GM18502 (cell line): ENCODE results near the gene PCID2.

ENCODE experiments used
- ATAC-seq: cut with Tn5 transposase; IDR thresholded peaks from one replicate; pipeline ENCODE4 v1.9.1; 2021; ENCODE audit warnings: mild to moderate bottlenecking; ENCODE audit not compliant: unreplicated experiment, poor library complexity

Gene PCID2

DNA sequence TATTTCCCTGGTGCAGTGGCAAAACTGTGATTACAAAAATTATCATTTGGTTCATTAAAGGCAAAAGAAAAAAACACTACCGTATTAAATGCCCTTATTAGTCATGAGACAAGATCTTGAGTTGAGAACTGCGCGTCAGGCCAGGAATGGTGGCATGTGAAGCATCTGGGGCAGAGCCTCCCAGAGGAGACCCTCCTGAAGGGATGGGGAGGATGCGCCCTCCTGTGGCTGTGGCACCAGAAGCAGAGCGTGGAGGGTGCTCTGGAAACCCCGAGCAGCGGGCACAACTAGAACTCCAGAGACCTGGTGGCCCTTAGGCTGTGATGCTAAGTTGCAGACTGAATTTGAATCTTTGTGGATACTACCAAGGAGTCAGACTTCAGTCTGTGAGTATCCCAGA, 12.4 kb upstream of the PCID2 start:
- no peak for ATAC-seq

DNA sequence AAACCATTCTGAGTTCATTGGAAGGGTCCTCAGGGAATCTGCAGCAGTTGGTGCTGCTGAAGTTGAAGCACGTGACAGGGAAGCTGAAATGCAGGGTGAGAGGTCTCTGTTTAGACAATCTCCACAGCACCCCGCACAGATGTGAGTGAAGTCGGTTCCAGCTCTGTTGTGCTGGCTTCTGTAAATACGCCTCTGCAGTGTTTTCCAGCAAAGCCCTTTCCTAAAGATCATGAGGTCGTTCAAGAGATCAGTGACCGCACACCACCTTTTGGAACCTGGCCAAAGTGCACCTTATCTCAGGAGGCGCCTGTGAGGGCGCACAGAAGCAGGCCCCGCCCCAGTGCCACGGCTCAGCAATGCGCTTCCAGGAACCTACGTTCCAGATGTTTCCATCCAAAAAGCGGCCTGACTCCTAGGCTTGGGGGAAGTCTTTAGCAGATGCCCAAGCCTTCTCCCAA, 11.7 kb upstream of the PCID2 start:
- ATAC-seq, result no peak

DNA sequence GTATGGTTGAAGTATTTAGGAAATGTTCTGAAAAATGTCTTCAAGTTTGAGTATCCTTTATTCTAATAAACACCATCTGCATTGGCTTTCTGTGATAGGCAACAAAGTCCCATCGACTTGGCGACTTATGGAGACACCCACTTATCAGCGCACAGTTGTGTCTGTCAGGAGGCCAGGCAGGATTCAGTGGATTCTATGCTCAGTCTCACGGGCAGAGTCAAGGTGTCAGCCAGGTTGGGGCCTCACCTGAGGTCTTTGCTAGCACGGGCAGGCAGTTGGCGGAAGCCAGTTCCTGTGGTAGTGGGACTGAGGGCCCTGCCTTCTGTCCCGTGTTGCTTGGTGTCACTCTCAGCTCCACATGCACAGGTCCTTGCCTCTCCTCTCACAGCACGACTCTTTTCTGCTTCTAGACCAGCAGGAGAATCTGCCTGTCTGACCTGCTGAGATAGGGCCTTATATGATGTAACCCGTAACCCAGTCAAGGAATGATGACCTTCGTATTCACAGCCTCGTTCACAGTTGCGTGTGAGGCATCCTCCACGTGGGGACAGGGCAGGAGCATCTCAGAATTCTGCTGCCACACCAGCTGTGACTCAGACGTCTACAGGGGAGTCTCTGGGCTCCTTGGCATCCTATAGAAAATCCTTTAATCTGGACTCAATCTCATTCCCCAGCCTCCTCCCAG, 10.9 kb upstream of the PCID2 start:
- no peak for ATAC-seq

DNA sequence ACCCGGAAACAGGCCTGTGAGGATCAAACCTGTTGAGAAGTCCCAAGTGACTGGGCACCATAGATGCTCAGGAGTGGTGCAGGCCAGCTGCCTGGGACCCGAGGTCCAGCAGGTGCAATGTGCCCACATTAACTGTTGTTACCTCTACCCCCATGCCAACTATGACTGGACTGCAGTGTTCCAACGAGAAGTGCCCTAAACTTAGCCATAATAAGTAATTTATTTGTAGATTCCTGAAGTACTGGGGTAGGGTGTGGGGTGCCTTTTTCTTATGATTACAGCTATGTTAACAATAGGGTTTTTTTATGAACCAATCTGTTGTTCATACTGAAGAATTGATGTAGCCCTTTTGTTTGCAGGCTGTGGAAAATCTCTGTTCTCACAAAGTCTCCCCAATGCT, 10.1 kb upstream of the PCID2 start:
- ATAC-seq, result no peak

DNA sequence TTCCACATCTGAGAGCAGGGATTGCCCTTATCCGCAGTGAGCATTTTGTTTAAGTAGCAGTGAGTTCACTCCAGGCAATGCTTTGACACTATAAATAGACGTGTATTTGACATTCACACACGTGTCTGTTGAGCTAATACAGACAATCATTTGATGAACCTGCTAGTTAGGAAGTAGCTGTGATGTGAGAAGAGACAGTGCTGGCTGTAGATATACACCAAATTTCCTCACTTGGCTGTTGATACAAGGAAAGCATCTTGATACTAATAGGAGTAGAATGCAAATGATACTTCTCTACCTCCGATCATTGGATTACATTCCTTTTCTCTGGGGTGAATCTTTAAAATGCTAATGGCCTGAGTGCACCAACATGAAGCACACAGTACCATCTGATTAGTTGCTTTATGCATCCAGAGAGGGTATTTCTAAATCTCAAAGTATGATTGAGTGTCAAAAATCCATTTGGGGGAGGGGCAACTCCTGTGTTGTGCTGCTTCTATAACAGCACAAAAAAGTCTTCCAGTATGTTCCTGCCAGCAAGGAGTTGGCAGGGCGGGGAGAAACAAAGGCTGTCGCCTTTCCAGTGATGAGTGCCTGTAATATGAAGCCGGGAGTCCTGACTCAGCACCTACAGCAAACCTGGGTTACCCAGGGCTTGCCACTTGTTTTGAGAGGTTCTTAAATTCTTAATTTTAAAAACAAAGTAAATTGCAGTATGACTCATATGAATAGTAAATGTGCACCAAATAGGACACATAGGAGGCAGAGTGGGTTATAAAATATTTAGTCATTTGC, 8.0 kb upstream of the PCID2 start:
- ATAC-seq, result no peak

DNA sequence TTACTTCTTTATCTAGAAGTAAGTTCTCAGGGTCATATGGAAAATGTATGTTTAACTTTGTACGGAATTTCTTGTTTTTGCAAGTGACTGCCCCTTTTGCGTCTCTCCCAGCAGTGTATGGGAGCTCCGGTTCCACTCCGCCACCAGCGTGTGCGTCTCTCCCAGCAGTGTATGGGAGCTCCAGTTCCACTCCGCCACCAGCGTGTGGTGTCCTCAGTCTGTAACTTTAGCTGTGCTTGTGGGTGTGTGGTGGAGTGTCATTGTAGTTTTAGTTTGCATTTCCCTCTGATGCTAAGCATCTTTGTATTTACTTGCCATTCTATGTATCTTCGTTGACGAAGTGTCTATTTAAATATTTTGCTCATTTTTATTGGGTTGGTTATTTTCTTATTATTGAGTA, 3.3 kb upstream of the PCID2 start:
- no peak for ATAC-seq

DNA sequence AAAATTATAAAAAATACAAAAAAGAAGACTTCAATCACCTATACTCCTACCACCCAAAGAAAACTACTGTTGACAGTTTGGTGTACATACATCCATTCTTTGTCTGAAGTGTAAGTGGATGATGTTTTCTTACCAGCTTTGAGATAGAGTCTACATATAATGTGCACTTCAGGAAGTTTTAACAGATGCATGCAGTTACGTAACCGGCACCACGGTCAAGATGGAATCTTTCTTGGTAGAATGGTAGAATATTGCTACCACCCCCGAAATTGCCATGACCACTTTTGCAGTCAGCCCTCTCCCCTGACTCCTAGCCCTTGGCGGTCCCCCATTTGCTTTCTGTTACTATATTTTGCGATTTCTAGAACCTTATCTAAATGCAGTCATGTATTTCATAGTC, 2.4 kb upstream of the PCID2 start:
- ATAC-seq, result no peak

DNA sequence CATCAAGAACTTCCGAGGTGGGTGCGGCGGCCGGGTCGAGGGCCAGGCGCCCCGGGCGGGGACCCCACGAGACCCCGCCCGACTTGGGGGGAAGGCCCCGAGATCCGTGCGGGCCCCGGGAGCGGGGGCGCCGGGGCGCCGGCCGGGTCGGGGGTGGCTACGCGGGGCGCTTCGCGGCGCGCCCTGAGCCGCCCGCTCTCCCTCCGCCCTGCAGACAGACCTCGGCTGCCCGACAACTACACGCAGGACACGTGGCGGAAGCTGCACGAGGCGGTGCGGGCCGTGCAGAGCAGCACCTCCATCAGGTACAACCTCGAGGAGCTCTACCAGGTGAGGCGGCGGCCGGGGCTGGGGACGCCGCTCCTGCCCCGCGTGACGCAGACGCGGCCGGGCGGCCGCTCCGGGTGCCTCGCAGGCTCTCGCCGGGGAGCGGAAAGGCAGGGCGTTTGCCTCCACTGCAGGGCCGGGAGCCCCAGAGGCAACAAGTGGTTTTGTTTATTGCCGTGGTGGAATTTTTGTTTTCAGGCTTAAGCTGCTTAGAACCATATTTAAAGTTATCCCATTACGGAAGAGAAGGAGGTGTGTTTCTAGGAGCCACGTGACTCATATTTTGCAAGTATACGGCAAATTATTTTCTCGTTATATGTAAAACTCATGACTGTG, 1.4 kb upstream of the PCID2 start:
- ATAC-seq, result peak; percentile 50

DNA sequence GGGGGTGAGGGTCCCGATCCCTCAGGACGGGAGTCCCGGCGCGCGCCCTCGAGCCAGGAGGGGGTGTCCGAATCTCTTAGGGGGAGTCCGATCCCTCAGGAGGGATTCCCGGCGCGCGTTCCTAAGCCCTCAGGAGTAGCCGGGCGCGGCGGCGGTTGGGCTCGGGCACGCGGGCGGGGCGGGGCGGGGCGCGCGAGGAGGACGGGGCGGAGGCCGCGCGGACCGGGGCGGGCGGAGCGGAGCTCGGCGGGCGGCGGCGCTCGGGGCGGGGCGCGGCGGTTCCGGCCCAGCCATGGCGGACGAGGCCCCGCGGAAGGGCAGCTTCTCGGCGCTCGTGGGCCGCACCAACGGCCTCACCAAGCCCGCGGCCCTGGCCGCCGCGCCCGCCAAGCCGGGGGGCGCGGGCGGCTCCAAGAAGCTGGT, 878 bp upstream of the PCID2 start, which contains the start of gene CUL4A:
Gene CUL4A, plus strand, starts transcription at position 278 of the 423 bp plus-strand sequence. Its CDS starts 15 bp downstream, at position 293.
- ATAC-seq, result peak; percentile 40

DNA sequence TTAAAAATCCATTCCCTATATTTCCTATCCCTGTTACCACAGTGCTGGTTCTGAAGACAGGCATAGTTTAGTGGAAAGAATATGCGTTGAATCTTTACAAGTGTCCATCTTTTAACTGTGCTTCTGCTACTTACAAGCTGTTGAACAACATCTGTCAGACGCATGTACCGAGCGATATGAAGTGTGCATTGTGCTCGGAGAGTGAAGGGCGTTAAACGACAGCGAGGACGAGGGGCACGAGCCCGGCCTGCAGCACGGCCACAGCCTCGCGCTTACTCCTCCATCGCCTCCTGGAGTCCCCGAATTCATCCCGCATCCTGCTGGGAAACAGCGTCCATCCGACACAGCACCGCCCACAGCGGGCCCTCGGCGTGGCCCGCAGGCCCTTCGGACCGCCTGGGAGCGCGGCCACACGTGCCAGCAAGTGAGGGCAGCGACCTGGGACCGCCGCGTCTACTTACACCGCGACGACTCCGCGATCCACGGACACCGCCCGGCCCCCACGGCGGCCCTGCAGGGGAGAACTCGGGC, 514 bp downstream of the PCID2 start:
- ATAC-seq, result peak; percentile 1

DNA sequence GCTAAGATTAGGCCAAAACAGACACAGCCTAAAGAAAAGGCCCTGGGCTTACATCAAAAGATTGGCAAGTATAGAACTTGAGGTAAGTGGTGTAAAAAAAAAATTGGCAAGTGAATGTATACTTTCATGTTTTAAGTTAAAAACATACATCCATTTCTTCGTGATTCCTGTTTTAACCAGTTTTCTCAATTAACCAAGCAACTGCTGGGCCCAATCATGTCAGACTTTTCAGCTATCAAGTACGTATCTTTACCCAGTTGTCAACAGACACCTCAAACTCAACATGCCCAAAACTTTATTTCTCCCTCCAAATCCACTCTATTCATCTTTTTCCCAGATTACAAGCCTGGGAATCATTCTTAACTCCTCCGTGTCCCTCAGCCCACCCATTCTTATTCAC, 1.0 kb downstream of the PCID2 start:
- ATAC-seq, result no peak

DNA sequence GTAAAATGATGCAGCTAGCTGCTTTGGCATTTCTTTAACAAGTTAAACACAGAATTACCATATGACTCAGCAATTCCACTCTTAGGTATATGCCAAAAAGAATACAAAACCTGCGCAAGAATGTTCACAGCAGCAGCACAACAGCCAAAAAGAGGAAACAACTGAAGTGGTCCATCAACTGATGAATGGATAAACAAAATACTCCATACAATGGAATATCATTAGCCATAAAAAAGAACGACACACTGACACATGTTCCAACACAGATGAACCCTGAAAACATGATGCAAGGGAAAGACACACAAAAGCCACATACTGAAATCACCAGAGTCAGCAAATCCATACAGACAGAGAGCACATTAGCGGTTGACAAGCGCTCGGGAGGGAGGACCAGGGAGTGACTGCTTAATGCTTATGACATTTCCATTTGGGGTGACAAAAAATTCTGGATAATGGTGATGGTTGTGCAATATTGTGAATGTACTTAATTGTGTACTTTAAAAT, 3.0 kb downstream of the PCID2 start:
- no peak for ATAC-seq

DNA sequence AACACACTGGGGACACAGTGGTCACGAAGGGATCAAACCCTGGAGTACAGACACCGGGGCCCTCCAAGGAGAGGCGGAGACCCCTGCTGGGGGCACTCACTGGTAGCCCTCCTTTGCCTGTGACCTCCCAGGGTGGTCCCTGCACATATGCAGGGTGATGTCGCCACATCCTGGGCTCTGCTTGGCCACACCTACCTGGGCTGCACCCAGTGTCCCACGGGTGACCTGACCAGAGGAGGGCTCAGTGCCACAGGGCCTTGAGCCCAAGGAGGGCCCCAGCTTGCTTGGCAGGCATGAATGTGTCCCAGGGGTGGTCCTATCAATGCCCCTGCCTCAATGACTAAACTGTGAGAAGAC, 4.1 kb downstream of the PCID2 start:
- ATAC-seq, result no peak

DNA sequence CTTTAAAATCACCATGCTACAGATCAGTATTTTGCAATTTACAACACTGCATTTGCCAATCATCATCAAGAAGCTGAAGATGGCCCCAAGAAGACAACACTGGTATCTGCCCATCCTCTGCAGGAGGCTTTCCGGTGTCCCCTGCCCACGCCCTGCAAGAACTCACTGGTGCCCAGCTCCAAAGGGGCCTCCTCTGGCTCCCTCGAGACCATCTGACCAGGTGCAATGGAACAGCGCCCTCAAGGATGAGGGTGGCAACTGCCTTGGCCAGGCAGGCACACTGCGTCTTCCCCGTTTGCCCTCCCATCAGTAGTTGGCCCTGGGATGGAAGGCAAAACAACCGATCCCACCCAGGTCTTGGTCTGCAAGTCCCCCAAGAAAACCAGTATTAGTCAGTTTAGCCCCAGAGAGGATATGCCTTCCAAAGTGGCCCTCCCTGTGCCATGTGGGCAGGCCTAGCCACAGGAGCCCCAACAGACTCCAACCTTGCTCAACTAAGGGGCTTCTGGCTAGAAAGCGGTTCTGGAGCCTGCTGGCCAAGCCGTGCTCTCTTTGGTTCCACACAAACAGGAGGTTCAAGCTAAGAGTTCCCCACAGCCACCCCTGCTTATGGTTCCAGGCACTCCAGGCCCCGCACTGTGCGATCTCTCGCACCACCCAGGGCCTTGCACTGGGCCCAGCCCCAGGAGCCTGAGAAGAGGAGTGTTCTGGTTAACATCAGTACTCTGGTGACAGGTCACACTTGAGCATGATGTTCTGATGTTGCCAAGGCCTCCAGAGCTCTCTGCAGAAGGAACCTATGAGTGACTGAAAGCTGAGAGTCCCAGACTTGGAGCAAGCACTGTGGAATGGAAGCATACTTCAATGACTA, 4.7 kb downstream of the PCID2 start:
- ATAC-seq, result no peak

DNA sequence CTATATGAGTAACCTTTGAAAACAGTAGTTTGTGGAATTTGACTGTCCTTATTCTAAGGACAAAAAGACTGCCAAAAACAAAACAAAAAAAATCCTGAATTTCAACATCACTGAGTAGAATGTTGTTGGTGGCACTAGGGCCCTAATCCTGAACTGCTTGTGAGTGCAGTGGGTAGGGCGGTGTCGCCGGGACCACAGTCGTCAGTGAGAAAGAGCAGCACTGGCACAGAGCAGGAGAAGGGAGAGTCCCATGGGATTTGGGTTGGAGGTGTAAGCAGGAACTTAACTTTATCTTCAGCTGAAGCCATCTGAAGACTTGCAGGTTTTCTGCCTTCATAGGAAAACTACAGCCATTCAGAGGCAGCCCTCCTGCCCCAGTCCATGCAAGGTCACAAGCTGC, 5.6 kb downstream of the PCID2 start:
- ATAC-seq, result no peak

DNA sequence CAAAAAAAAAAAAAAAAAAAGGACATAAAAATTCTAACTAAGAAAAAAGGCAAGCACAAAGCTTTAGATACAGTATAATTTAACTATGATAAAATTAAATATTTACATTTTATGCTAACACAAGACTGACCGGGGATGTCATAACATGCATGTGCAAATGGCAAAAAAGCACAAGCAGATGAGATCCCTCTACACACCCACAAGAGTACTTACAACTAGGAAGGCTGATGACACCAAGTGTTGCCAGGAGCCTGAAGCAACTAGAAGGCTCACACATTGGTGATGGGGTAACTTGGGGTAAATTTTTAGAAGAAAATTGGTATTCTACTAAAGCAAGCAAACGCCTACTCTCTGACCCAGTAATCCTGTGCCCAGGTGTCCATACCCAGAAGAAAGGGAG, 6.7 kb downstream of the PCID2 start:
- ATAC-seq, result no peak

DNA sequence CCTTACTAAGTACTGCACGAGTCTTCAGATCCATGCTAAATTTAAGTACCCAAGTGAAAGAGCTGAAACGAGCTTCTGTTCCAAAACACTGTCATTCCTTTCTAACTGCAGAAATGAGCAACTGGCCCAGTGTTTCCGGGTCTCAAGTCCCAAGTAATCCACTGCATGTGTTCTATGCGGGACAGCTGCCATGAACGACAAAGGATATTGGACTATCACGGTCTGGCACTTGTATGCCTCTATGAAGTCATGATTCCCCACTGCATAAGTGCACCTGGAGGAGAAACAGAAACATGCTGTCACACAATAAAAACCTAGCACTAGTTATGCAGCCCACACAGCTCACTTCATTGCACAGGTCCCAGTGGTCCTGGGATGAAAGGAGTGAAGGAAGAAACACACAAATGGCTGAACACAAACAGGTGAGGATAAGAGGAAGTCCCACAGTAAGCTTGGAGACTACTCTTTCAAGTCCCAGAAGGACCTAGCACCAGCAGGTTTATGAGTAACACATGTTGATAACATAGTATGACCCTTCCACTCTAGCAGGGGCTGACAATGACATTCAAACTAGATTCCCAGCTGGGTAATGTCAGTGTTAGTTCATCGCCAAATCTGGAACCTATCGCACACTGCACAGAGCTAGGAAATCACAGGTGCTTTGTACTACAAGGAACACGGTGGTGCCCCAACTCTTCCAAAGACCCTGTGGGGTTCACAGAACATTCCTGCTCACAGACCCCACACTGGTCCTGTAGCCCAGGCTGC, 11.3 kb downstream of the PCID2 start:
- ATAC-seq, result no peak

DNA sequence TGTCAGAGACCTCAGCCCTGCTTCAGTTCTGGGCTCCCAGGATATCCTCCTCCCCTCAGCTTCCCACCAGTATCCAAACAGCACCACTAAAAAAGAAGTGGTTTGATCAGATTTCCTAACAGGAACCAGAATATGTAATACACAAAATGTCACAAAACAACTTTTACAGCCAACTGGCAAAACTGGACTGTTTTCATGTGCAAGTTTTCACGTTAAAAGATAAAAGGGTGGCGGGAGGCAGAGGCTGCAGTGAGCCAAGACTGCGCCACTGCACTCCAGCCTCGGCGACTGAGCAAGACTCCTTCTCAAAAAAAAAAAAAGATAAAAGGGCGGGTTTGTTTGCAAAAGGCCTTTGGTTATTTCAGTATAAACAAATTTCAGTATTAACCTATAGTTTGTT, 13.1 kb downstream of the PCID2 start:
- no peak for ATAC-seq

DNA sequence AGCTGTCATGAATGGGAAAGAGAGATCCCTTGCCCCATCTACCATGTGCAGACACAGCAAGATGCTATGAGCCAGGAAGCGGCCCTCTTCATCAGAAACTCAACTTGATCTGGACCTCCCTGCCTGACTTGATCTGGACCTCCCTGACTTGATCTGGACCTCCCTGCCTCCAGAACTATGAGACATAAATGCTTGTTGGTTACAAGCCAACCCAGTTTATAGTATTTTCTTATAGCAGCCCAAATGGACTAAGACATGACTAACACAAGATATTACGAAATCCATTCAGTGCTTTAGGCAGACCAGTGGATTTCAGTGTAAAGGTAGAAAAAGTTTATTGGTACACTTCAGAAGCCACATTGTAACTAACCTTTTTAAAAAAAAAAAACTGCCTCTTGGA, 15.6 kb downstream of the PCID2 start:
- no peak for ATAC-seq
